ENCODE data around the gene TP63.

- TF ChIP-seq POLR2A (IDR thresholded peaks at IDR 0.05; ENCODE audit: low read depth, low read length) = no peak
- no peak for TF ChIP-seq CTCF (IDR thresholded peaks at IDR 0.05; ENCODE audit: extremely low read depth in 1 of 2, insufficient read depth in 1 of 2, low read depth in 1 of 2, low read length in 2 of 2)
Observed at GRCh38 chr3:189944285-189945145, 313.3 kb downstream of the TP63 start.

Measured in endothelial cell of umbilical vein (primary cell).